HG02870 (cell line): ENCODE results near the gene RHBDF2.
A peak's percentile ranks its signal among the peaks of the same experiment; 100 is the strongest.
"Not testable (repeated sequence)": the region's sequence is repeated elsewhere in the genome, so short reads cannot be mapped to it uniquely, and the experiment has no call there.

Experiments
- ATAC-seq: cut with Tn5 transposase; IDR thresholded peaks from one replicate; pipeline ENCODE4 v1.9.1; 2021; ENCODE audit warnings: mild to moderate bottlenecking, moderate library complexity; ENCODE audit not compliant: unreplicated experiment

Gene RHBDF2

DNA sequence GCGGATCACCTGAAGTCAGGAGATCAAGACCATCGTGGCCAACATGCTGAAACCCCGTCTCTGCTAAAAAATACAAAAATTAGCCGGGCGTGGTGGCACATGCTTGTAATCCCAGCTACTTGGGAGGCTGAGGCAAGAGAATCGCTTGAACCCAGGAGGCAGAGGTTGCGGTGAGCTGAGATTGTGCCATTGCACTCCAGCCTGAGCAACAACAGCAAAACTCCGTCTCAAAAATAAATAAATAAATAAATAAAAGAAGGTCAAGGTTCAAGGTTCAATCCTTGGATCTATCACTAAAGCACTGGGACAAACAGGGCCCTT lies 24.2 kb upstream of the RHBDF2 start:
- ATAC-seq = not testable (repeated sequence)

DNA sequence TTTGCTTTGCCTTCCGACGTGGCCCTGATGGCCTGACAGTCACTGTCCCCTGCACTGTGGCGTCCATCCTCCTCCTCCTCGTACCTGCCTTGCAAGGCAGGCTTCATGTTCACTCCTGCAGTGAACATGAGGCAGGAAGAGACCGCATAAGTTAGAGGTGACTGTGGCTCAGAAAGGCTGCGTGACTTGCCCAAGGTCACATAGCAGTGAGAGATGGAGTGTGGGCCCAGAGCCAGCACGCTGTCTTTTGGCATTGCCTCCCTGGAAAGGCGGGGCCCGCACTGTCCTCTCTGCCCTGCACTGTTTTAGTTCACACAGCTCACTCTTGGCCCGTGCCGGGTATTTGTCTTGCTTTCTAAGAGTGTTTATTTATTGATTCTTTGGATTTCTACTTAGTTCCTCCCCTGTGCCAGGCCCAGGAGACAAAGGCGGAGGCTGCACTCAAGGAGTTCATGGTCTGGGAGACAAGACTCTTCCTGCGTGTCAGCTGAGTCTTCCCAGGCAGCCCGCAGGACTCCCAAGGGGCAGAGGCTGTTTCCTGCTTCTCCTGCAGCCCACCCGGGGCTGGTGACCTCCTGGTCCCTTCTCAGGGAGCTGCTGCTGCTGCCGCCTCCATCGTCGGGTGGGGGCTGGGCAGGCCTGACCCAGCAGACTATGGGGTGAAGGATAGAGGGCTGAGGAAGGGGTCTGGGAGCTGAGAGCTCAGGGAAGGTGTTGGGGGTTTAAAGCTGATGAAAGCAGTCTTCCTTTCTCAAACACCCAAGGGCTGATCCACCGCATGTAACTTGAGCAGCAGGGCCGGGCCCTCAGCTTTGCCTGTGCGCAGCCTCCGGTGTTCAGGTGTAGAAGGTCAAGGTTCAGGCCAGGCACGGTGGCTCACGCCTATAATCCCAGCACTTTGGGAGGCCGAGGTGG lies 23.6 kb upstream of the RHBDF2 start:
- ATAC-seq = no peak

DNA sequence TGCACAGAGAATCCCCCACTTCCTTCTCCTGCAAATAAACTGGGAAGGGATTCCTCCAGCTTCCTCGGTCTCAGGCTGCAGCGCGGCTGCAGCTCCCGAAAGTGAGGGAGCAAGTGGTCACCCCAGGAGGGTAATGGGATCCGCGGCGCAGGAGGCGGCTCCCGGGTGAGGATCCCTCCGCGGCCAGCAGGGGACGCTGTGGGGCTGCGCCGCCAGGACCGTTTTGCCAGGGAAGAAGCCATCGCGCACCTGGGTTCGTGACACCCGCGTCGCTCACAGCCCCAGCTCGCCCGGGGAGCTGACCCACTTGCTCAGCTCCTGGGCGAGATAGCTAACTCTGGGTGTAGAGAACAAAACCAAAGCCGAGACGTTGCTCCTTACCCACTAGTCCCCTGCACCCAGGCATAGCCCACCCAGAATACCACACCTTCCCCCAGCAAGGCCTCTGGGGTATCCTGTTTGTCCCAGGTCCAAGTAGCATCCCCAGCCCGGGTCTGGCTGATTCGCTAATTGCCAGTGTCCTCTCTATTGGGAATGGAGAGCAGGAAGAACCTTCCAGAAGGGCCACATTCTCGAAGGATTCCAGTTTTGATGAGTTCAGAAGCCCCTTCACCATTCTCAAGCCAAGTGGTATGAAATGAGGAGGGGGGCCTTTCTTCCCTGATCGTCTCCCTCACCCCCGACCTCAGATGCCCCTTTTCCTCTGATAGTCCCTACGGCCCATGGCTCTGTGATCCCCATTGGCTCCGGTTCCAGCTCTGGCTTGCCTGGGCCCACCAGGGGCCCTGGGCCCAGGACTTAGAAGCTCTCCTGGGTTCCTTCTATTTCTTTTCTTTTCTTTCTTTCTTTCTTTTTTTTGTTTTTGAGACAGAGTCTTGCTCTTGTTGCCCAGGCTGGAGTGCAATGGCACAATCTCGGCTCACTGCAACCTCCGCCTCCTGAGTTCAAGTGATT lies 22.1 kb upstream of the RHBDF2 start:
- ATAC-seq = no peak

DNA sequence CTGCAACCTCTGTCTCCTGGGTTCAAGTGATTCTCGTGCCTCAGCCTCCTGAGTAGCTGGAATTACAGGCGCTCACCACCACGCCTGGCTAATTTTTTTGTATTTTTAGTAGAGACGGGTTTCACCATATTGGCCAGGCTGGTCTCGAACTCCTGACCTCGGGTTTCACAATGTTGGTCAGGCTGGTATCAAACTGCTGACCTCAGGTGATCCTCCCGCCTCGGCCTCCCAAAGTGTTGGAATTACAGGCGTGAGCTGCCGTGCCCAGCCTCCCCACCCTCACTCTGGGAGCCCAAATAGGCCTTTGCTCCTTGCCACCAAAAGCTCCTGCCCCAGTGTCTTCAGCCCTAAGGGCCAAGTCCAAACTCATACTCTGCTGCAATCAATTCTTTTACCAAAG lies 20.5 kb upstream of the RHBDF2 start:
- not testable (repeated sequence) for ATAC-seq

DNA sequence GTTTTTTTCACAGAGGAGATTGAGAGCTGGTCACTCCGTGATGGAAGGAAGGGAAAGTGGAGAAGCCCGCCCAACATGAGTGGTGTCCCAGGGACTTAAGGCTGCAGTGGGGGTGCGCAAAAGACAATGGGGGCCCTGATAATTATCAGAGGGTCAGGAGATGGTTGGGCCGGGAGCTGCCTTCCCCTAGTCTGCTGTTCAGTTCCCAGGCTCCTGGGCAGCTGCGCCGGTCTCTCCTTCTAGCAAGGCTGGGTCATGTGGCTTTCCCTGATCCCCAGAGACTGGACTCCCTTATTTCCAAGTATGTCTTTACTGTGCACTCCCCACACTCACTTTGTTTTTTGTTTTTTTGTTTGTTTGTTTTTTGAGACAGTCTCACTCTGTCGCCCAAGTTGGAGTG lies 20.0 kb upstream of the RHBDF2 start:
- ATAC-seq = no peak

DNA sequence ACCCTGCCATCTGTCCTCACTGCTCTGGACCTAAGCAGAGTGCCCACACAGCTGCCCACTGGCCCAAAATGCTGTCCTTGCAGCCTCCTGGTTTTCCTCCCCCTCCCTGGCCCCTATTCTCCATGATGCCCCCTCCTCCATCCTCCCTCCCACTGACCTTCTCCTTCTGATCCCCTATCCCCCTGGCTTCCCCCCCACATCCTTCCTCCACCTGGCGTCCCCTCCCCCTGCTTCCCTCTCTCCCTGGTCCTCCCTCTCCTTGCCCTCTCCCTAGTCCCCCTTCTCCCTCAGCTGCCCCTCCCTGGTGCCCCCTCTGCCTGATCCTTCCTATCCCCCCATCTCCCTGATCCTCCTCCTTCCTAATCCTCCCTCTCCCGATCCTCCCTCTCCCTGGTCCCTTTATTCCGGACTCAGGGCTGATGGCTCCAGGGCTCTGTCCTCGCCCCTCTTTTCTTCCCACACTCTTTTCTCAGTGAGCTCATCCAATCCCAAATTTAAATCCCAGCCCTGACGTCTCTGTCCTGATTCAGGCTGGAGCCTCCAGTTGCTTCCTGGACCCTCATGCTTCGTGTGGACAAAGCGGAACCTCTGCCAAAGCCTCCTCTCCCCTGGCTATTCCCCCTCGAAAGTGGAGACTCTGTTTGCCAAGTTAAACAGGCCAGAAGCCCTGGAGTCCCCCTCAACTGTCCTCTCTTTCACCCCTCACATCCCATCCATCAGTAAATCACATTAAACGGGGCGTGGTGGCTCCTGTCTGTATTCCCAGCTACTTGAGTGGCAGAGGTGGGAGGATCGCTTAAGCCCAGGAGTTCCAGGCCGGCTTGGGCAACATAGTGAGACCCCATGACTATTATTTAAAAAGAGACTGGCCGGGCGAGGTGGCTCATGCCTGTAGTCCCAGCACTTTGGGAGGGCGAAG lies 18.1 kb upstream of the RHBDF2 start:
- ATAC-seq = no peak

DNA sequence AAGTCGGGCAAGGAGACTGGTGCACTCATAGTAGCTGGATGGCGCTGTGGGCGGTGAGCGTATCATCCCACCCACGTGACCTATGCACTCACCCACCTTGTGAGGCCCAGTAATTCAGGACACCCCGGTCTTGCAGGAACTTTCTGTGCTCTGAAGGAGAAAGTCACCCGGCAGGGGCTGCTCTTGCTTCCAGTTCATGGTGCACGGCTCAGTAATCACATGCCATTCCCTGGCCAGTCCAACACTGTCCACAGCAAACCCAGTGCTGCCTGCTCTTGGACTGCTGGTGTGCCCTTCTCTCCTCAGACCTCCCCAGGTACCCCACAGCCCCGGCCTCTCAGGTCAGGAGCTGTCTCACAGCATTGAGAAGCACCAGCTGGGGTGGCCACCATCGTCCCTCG lies 16.4 kb upstream of the RHBDF2 start:
- ATAC-seq = no peak

DNA sequence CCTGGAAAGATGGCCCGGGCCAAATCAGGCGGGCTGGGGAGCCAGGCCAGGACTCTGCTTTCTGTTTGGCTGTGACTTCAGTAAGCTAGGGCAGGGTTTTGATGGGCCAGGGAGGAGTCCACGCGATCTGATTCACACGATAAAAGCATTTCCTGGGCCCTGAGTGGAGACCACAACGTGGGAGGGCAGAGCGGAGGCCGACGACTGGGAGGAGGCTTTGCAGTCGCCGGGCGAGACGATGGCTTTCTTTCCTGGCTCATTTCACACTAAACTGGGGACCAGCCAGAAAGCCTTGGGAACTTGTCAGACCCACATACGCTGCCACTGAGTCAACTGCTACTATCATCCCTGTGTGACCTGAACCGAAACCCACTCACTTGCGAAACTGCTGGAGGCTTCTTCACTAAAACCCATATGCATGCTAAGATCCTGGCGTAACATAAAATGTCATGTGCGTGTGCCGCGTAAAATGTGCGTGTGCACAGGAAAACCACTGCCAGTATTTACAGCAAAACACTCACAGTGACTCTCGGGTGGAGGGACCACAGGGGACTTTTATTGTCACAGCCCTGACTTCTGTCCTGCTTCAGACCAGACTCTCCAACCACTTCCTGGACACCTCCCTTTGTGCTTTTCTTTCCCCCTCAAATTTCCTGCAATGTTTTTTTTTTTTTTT lies 14.2 kb upstream of the RHBDF2 start:
- ATAC-seq = peak; percentile 63

DNA sequence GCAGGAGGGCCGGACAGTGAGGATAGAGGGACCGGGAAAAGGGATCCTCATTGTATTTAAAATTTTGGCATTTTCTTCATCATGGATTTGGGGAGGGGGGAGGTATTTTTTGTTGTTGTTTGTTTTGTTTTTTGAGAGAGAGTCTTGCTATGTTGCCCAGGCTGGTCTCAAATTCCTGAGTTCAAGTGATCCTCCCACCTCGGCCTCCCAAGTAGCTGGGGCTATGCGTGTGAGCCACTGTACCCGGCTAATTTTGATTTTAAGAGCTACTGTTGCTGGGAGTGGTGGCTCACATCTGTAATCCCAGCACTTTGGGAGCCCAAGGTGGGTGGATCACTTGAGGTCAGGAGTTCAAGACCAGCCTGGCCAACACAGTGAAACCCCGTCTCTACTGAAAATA lies 13.1 kb upstream of the RHBDF2 start:
- ATAC-seq = not testable (repeated sequence)

DNA sequence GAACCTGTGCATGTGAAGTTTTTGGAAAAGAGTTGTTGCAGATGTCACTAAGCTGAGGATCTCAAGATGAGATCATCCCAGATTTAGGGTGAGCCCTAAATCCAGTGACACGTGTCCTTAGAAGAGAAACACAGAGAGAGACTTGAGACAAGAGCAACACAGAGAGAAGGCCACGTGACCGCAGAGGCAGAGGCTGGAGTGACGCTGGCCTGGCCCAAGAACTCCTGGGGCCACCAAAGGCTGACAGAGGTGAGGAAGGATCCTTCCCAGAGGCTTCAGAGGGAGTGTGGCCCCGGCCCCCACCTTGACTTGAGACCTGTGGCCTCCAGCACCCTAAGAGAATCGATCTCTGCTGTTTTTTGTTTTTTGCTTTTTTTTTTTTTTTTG lies 12.1 kb upstream of the RHBDF2 start:
- ATAC-seq = no peak

DNA sequence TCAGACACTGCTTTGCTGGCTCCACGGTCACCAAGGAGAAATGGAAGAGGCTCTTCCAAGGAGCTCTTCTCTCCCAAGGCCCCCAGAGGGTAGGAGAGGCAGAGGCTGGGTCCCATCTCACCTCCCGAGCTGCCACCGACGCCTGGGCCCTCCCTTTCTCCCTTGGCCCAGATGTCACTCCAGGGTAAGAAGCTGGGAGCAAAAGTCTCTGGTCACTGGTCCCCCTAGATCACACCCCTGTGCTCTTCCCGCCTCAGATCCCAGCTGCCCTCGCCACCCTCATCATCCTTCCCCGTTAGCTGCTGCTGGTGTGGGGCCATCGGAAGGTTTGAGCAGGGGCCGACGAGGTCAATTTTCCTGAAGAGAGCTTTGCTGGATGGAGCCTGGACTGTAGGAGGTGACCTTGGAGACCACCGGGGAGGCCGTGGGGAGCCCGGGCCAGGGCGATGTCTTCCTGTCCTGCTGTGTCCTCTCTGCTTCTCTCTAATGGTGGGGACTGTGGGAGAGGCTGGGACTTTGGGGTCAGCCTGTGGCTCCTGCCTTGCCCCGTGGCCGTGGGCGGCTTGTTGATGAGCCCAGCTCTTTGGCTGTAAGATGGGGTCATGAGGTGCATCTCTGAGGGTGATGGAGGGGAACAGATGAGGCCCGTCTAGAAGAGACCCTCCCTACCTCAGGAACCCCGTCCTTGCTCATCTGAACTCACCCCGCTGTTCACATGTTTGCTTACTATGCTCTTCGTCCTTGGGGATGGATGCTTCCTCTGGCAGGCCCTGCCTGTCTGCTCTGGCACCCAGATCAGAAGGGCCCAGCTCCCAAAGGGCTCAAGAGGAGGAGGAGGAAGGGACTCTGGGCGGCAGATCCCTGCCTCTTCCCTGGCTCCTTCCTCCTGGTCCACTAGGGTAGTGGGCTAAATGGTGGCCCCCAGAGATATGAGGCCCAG lies 11.4 kb upstream of the RHBDF2 start:
- ATAC-seq = no peak

DNA sequence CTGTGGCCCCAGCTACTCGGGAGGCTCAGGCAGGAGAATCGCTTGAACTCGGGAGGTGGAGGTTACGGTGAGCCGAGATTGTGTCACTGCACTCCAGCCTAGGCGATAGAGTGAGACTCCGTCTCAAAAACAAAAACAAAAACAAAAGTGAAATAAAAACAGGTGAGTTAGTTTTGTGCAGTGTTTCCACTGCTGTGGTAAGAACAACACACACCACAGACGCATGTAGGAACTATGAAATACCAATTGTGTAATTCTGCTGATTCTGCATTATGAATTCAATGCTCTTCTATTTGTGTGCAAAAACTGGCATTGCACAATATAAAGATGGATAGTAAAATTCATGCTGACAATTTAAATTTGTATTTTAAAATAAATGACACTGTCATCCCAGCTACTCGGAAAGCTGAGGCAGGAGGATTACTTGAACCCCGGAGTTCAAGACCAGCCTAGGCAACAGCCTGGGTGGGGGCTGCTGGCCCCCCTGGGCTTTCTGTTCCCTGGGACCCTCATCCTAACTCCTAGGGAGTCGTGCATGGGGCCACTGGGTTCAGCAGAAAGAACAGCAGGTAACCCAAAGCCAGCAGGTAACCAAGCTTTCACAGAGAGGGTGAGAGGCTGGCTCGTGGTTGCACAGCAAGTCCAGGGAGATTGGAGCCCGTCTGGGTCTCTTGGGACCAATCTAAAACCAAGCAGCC lies 10.6 kb upstream of the RHBDF2 start:
- ATAC-seq = no peak

DNA sequence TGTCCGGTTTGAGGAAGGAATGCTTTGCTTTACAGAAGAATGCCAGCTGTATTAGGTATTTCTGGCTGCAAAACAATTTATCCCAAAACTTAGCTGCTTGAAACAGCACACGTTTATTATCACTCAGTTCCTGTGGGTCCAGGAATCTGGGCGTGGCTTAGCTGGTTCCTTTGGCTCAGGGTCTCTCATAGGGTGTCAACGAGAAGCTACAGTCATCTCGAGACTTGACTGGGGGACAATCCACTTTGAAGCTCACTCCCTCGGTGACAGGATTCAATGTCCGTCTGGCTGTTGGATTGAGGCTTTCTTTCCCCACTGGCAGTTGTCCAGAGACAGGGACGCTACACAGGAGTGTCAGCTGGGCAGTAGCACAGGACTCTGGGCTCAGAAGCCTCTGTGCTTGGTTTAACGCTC lies 9.6 kb upstream of the RHBDF2 start:
- ATAC-seq = no peak

DNA sequence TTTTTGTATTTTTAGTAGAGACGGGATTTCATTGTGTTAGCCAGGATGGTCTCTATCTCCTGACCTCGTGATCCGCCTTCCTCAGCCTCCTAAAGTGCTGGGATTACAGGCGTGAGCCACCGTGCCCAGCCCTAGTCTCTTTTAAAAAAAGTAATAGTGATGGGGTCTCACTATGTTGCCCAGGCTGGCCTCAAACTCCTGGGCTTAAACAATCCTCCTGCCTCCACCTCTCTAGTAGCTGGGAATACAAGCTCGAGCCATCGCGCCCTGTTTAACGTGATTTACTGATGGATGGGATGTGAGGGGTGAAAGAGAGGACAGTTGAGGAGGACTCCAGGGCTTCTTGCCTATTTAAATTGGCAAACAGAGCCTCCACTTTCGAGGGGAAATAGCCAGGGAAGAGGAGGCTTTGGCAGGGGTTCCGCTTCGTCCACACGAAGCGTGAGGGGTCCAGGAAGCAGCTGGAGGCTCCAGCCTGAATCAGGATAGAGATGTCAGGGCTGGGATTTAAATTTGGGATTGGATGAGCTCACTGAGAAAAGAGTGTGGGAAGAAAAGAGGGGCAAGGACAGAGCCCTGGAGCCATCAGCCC lies 7.3 kb upstream of the RHBDF2 start:
- not testable (repeated sequence) for ATAC-seq

DNA sequence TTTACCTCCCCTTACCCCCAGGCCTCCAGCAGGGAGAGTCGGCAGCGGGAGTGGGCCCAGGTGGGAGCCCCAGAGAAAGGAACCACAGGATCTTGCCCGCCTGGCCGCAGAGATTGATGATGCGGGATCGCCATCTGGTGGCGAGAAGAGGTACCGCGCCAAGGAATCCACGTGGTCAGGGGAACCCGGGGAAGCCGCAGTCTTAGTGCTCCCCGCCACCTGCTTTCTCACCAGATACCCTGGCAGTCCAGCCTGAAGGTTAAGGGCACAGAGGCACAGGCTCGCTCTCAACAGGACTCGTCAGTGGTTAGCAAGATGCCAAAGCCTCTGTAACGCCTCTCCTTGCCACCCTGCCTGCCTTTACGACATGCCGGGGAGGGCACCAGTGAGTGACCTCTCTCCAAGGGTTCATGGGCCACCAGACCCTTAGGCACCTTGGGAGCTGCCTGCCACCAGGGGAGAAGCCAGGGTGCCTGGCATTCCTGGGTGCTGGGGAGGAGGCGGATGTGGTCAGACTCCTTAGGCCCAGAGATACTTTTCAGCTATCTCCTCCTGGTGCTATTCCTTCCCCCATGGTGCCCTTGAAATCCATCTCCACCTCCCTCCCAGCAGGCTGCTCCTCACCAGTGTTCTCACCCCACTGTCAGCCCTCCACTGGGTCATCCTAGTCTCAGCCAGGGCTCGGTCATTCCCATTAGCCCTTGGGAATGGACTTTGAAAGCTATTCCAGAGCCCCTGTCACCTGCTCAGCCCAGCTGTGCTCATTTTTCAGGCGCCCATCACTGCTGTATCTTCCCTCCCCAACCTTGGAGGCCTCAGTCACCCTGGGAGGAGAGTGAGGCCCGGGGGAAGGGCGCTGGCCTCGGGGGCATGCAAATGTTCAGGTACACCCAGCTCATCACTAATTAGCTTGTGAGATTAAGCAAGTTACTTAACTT lies 5.5 kb upstream of the RHBDF2 start:
- ATAC-seq = no peak

DNA sequence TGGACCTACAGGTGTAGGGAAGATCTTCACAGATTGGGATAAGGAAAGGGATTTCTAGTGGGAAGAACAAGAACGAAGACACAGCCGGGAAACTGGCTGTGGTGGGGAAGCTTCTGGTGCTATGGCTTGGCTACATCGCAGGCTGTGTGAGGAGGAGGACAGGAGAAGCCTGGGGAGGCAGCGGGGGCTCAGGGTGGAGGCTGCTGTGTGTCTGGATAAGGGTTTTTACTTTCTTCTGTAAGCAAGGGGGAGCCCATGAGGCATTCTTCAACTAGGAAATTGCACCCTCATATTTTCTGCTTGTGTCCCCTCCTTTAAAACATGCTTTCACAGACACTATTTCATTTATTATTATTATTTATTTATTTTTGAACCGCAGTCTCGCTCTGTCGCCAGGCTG lies 2.9 kb upstream of the RHBDF2 start:
- ATAC-seq = no peak
